Activated B cell treated with CpG ODN at 0.5 μM for 24 hours (primary cell): ENCODE measurements around the gene PITPNB. TPM values are rescaled to one million over a fixed set of nuclear protein-coding genes. Genes with fewer than 3 reads are reported as not detected.

ENCODE experiments used
- ATAC-seq: fragments of 200-7000 bp; cut with Tn5 transposase; one replicate; pipeline ENCODE4 v1.10.0; 2021; ENCODE audit warnings: low read depth, mild to moderate bottlenecking, moderate library complexity
- CTCF ChIA-PET: fragments of 350-600 bp; sonication (Branson Sonifier 250); formaldehyde crosslinking; loops from one replicate; lab custom pipeline; 2021; ENCODE audit warnings: antibody characterized with exemption; lab: Charles Lee
- POLR2A ChIA-PET: fragments of 350-600 bp; sonication (Branson Sonifier 250); formaldehyde crosslinking; loops from one replicate; lab custom pipeline; 2021; ENCODE audit warnings: antibody characterized with exemption; lab: Charles Lee
- DNase-seq: peaks from one replicate; pipeline ENCODE4 v3.0.0; 2022
- H3K27ac Mint-ChIP-seq: one replicate; pipeline ENCODE4 v1.8.0; 2020; ENCODE audit warnings: mixed read lengths
- H3K27me3 Mint-ChIP-seq: one replicate; pipeline ENCODE4 v1.8.0; 2021; ENCODE audit warnings: mixed read lengths
- H3K36me3 Mint-ChIP-seq: one replicate; pipeline ENCODE4 v1.8.0; 2021; ENCODE audit warnings: low read depth, mixed read lengths
- H3K4me1 Mint-ChIP-seq: one replicate; pipeline ENCODE4 v1.8.0; 2021; ENCODE audit warnings: mixed read lengths
- H3K4me3 Mint-ChIP-seq: one replicate; pipeline ENCODE4 v1.8.0; 2020; ENCODE audit warnings: mild to moderate bottlenecking, mixed read lengths
- H3K9me3 Mint-ChIP-seq: one replicate; pipeline ENCODE4 v1.8.0; 2020; ENCODE audit warnings: mixed read lengths
- CTCF ChIP-seq: fragments of 200-600 bp; IDR thresholded peaks from one replicate; pipeline ENCODE4 v1.8.0; 2022; ENCODE audit warnings: antibody characterized with exemption, mild to moderate bottlenecking
- intact Hi-C: fragments of 100-400 bp; cut with micrococcal nuclease; formaldehyde crosslinking; loops from one replicate; pipeline ENCODE4 v1.15.1; 2024
- total RNA-seq: library from RNA; stranded (reverse); gene quantifications from 2 replicates; pipeline ENCODE4 v1.2.3, GENCODE V29; 2022

Gene PITPNB
- total RNA-seq, 1 donor from 2014 or later = 82.5 TPM

DNA sequence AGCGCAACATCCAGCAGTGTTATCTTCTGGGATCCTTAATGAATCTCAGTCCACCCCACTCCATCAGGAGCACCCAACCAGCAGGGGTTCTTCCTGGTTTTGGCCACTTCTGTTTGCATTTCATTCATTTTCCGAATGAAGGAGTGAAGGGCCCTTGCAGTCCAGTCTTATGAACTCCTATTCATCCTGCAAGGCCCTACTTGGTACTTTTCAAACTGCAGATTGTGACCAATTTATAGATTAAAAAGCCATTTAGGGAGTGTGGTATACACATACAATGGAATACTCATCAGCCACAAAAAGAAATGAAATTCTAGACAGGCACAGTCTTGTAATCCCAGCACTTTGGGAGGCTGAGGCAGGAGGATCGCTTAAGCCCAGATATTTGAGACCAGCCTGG lies 107.3 kb downstream of the PITPNB start:
- POLR2A ChIA-PET = no interaction called here
- DNase-seq = no peak
- CTCF ChIA-PET = no interaction called here
- H3K9me3 Mint-ChIP-seq = no peaks in the 10 kb centered on the region
- intact Hi-C loops = no loop called here
- peaks cover 14% of the 10 kb centered on the region for H3K27me3 Mint-ChIP-seq
- no peak for ATAC-seq
- no peaks in the 10 kb centered on the region for H3K4me1 Mint-ChIP-seq
- no peaks in the 10 kb centered on the region for H3K36me3 Mint-ChIP-seq
- no peak overlapping the region for H3K27ac Mint-ChIP-seq
- no peak overlapping the region for H3K4me3 Mint-ChIP-seq
- no peak for TF ChIP-seq CTCF

DNA sequence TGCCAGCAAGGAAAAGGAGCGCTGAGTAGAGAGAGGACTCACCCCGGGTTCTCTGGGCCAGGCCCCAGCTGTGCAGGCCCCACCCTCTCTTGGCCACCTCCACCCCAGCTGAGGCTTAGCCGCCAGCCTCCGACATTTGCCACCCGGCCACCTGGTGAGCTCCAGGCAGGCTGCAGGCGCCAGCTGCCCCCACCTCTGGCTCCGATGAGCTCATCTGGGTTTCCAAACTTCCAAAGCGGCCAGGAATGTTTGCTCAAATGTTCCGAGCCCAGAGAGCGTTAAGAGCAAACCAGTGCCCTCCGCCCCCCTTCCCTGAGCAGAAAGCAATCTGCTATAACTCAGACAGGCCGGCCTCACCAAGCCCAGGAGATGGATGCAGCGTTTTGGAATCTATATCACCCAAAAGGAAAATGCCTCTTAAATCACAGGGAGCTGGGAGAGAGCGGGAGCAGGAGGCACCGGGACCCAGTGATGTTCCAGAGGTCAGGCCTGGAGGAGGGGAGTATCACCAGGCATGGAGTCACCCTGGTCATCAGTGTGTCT lies 108.4 kb downstream of the PITPNB start:
- ATAC-seq (no peak), DNase-seq (no peak)
- Mint-ChIP-seq H3K9me3 (no peaks in the 10 kb centered on the region), H3K27ac (no peak overlapping the region), H3K4me3 (no peak overlapping the region), H3K4me1 (no peaks in the 10 kb centered on the region), H3K36me3 (no peaks in the 10 kb centered on the region), H3K27me3 (peaks cover 19% of the 10 kb centered on the region)
- ChIA-PET POLR2A (no interaction called here), CTCF (no interaction called here)
- intact Hi-C loops = no loop called here
- TF ChIP-seq CTCF = no peak

DNA sequence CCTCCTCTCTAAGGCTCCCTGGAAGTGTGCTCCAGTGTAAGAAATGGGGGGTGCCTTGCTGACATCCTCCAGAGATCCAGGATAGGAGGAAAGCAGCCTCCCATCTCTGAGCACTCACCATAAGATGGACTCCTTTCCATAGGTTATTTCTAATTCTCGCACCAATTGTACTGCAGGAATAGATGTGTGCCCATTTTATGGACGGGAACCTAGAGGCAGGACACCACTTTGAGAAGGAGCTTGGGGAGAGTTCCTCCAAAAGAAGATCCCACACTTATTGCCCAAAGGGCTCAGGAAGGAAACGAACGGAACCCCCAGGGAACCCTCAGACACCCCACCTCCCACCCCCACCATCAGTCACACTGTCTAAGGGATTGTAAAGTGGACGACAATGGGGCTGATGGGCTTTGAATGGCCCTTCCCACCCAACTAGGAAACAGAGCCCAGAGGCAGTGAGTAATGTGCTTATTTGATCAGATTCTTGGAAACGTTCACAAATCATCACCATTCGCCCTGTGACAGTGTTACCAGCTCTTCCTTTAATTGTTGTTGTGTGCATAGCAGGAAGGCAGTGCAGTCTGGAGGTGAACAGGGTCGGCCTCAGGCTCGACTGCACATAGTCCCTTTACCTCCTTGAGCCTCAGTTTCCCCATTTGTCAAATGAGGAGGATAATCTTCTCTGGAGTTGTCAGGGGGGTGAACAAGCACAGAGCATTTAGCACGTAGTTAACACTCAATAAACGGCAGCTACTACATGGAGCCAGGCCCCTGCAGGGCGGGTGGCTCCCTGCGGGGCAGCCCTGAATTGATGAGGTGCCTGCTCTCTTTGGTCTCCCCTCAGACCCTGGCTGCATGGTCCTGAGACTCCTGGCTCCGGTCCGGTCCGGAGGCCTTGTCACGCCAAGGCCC lies 109.1 kb downstream of the PITPNB start:
- DNase-seq = no peak
- H3K9me3 Mint-ChIP-seq = no peaks in the 10 kb centered on the region
- no peak overlapping the region for H3K27ac Mint-ChIP-seq
- intact Hi-C loops = no loop called here
- H3K4me3 Mint-ChIP-seq = no peak overlapping the region
- no peak for ATAC-seq
- POLR2A ChIA-PET = no interaction called here
- CTCF ChIA-PET = no interaction called here
- no peaks in the 10 kb centered on the region for H3K36me3 Mint-ChIP-seq
- no peaks in the 10 kb centered on the region for H3K4me1 Mint-ChIP-seq
- H3K27me3 Mint-ChIP-seq = peaks cover 26% of the 10 kb centered on the region
- TF ChIP-seq CTCF = no peak

DNA sequence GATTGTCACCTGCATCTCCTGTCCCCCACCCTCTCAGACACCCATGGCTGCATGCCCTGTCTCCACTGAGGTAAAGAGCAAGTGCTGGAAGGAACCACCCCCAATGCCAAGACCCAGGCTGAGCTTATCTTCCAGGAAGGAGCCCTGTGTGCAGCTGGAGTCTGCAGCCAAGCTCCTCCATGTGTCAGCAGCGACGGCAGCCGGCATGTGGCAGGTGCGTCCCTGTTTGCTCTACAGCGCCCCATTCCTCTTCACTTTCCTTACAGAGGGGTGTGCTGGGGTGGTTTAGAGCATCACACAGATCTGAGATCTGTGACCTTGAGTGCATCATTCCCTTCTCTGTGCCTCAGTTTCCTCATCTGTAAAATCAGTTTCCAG lies 109.8 kb downstream of the PITPNB start:
- TF ChIP-seq CTCF = no peak
- Mint-ChIP-seq H3K4me1 (peaks cover 4% of the 10 kb centered on the region), H3K36me3 (no peaks in the 10 kb centered on the region), H3K4me3 (no peak overlapping the region), H3K27me3 (peaks cover 33% of the 10 kb centered on the region), H3K9me3 (no peaks in the 10 kb centered on the region), H3K27ac (no peak overlapping the region)
- DNase-seq = no peak
- ChIA-PET CTCF (no interaction called here), POLR2A (no interaction called here)
- intact Hi-C loops = no loop called here
- no peak for ATAC-seq

DNA sequence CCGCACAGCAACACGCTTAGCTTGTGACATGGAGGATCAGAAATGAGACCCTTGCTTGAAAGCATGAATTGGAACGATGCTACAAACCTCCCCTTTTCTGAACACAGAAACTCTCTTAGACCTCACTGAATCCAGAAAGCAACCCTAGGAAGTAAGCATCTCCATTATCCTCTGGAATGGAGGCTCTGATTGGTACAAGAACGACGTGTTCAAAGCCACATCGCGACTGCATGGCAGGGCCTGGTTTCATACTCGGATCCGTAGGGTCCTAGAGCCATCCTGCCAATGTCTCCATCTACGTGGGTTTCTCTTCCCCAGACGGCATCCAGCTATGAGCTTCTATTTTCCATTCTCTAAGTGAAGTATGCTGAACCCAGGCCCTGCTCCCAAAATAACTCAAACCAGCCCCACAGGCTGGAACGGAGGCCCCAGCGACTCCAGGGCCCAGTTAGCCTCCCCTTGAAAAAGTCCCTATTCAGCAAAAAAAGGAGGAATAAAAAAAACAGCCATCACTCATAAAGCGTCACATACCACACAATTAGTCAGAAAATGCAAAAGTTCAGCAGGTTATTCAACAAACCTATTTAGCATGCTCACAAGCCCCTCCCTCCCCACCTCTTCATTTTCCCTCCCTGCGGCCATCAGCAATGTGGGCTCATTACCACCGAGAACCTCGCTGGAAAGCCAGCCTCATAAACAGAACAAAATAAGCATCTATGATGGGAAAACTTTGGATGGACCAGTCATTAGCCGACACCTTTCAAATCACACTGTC lies 110.4 kb downstream of the PITPNB start:
- peaks cover 36% of the 10 kb centered on the region for H3K27me3 Mint-ChIP-seq
- ATAC-seq = no peak
- peaks cover 4% of the 10 kb centered on the region for H3K4me1 Mint-ChIP-seq
- H3K36me3 Mint-ChIP-seq = no peaks in the 10 kb centered on the region
- DNase-seq = no peak
- H3K9me3 Mint-ChIP-seq = no peaks in the 10 kb centered on the region
- ChIA-PET POLR2A (no interaction called here), CTCF (no interaction called here)
- intact Hi-C loops = no loop called here
- no peak overlapping the region for H3K4me3 Mint-ChIP-seq
- H3K27ac Mint-ChIP-seq = no peak overlapping the region
- no peak for TF ChIP-seq CTCF
